Natural killer cell (primary cell): ENCODE results near the gene TCF7L1. TPM values are rescaled to one million over a fixed set of nuclear protein-coding genes. Genes with fewer than 3 reads are reported as not detected.

Experiments
- ATAC-seq, 3 donors: fragments of 150-1000 bp in 2 of 3; fragments of 200-7000 bp in 1 of 3; cut with Tn5 transposase; 1 replicate in 1 of 3; 2 replicates in 2 of 3; pipeline ENCODE4 v1.10.0; 2021; ENCODE audit warnings: mild to moderate bottlenecking in 2 of 3, moderate library complexity in 2 of 3
- DNase-seq, 2 donors: peaks; one replicate each; pipeline versions ENCODE4 v3.0.0 to v3.0.0-alpha.2; 2013 to 2021; ENCODE audit warnings: mixed read lengths in 1 of 2
- H3K27ac ChIP-seq: one replicate; pipeline ENCODE4 v1.5.1; 2013; ENCODE audit warnings: mild to moderate bottlenecking, low read length
- H3K27me3 ChIP-seq: one replicate; pipeline ENCODE4 v1.6.1; 2013; ENCODE audit warnings: low read length; ENCODE audit not compliant: control insufficient read depth, insufficient read depth
- H3K36me3 ChIP-seq: one replicate; pipeline ENCODE4 v1.6.1; 2013; ENCODE audit warnings: low read length; ENCODE audit not compliant: control insufficient read depth, insufficient read depth
- H3K4me1 ChIP-seq: one replicate; pipeline ENCODE4 v1.6.1; 2013; ENCODE audit warnings: low read length; ENCODE audit not compliant: control insufficient read depth, insufficient read depth
- H3K4me3 ChIP-seq: one replicate; pipeline ENCODE4 v1.5.1; 2013; ENCODE audit warnings: low read length
- H3K9me3 ChIP-seq: one replicate; pipeline ENCODE4 v1.6.1; 2013; ENCODE audit warnings: low read length; ENCODE audit not compliant: control insufficient read depth, insufficient read depth
- H3K27ac Mint-ChIP-seq, 2 donors: one replicate each; pipeline ENCODE4 v1.8.0; 2022; ENCODE audit warnings: mild to moderate bottlenecking in 2 of 2, mixed read lengths in 2 of 2, moderate library complexity in 1 of 2
- H3K27me3 Mint-ChIP-seq, 2 donors: one replicate each; pipeline ENCODE4 v1.8.0; 2022; ENCODE audit warnings: low read depth in 2 of 2, mixed read lengths in 2 of 2
- H3K36me3 Mint-ChIP-seq: one replicate; pipeline ENCODE4 v1.8.0; 2022; ENCODE audit warnings: mixed read lengths
- H3K4me1 Mint-ChIP-seq, 2 donors: one replicate each; pipeline ENCODE4 v1.8.0; 2022; ENCODE audit warnings: mixed read lengths in 2 of 2
- H3K4me3 Mint-ChIP-seq: one replicate; pipeline ENCODE4 v1.8.0; 2022; ENCODE audit warnings: mild to moderate bottlenecking, moderate library complexity, mixed read lengths
- H3K9me3 Mint-ChIP-seq, 2 donors: one replicate each; pipeline ENCODE4 v1.8.0; 2022; ENCODE audit warnings: mixed read lengths in 2 of 2
- WGBS: methylation state at CpG from one replicate; pipeline ENCODE4 v1.1.7; 2013; ENCODE audit warnings: missing lambda C conversion rate; ENCODE audit not compliant: insufficient coverage; 5-methylcytosine and 5-hydroxymethylcytosine counted together
- intact Hi-C: fragments of 100-400 bp; cut with micrococcal nuclease; formaldehyde crosslinking; loops from one replicate; pipeline ENCODE4 v1.14.2; 2022
- total RNA-seq, 4 donors: library from RNA; stranded (reverse); fragments of 120-200 nt in 1 of 4; gene quantifications; one replicate each; pipeline versions ENCODE4 v1.2.3 to v1.2.4, GENCODE V29; 2013 to 2022
- TF ChIP-seq, protein P1 (sequence below): fragments of 200-600 bp; IDR thresholded peaks from one replicate; pipeline ENCODE4 v1.8.0; 2022; ENCODE audit warnings: antibody characterized with exemption

Gene TCF7L1
- total RNA-seq, 3 donors from 2014 or later (not counting 1 experiment from before 2014, with no cell fraction given) = not detected

DNA sequence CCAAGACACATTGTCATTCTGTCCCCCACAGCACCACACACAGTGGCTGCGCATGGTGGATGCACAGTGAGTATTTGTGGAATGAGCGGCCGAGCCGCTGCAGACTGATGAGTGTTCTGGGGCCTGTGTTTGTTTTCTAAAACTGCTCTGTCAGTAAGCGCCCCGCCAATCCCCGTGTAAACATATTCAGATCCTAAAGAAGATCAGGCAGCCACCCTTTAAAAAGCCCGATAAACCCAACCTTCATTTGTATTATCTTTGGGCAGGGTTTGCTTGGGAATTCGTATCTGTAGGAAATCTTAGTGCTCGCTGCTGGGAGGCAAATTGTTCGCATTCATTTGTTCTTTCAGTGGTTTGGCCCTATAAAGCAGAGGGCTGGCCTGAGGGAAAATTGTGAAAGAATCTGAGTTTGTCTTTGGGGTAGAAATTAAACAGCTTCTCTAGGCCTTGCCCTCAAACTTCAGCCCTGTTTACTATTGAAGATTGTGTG is 126.0 kb downstream of the TCF7L1 start:
- Histone ChIP-seq H3K9me3 (no peaks in the 10 kb centered on the region), H3K4me1 (no peaks in the 10 kb centered on the region), H3K36me3 (no peaks in the 10 kb centered on the region), H3K4me3 (no peak overlapping the region), H3K27me3 (no peaks in the 10 kb centered on the region), H3K27ac (no peak overlapping the region)
- Mint-ChIP-seq H3K4me1 (no peaks in the 10 kb centered on the region), H3K9me3 (no peaks in the 10 kb centered on the region), H3K4me3 (no peak overlapping the region), H3K36me3 (no peaks in the 10 kb centered on the region), H3K27me3 (peaks cover 12 to 14% of the 10 kb centered on the region in 2 donors), H3K27ac (no peak overlapping the region)
- WGBS = 98% methylated on average over 11 of the region's 11 CpGs
- intact Hi-C loops = no loop called here
- no peak for DNase-seq
- TF ChIP-seq, protein P1, sequence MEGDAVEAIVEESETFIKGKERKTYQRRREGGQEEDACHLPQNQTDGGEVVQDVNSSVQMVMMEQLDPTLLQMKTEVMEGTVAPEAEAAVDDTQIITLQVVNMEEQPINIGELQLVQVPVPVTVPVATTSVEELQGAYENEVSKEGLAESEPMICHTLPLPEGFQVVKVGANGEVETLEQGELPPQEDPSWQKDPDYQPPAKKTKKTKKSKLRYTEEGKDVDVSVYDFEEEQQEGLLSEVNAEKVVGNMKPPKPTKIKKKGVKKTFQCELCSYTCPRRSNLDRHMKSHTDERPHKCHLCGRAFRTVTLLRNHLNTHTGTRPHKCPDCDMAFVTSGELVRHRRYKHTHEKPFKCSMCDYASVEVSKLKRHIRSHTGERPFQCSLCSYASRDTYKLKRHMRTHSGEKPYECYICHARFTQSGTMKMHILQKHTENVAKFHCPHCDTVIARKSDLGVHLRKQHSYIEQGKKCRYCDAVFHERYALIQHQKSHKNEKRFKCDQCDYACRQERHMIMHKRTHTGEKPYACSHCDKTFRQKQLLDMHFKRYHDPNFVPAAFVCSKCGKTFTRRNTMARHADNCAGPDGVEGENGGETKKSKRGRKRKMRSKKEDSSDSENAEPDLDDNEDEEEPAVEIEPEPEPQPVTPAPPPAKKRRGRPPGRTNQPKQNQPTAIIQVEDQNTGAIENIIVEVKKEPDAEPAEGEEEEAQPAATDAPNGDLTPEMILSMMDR = no peak
- no peak for ATAC-seq

DNA sequence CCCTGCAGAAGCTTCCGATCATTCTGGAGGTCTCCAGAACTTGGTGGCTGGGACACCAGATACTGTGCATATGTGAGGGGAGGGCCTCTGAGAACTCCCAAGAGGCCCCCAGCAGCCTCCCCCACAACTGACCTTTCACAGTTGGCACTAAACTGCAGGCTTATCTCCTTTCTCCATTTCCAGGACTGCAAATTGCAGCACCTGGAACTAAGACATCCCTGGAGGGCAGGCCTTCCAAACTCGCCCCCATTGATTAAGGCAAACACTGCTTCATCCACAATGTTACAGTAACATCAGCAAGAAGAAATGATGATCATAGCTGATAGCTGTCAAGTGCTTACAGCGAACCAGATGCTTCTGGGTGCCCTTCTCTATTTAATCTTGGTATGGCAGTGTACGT is 126.7 kb downstream of the TCF7L1 start:
- no peak for DNase-seq
- no peaks in the 10 kb centered on the region for H3K27me3 ChIP-seq
- WGBS = 81% methylated on average over 4 of the region's 4 CpGs
- intact Hi-C loops = no loop called here
- H3K27ac ChIP-seq = no peak overlapping the region
- H3K4me1 Mint-ChIP-seq = no peaks in the 10 kb centered on the region
- no peak overlapping the region for H3K4me3 Mint-ChIP-seq
- TF ChIP-seq, protein P1 = no peak
- H3K9me3 Mint-ChIP-seq = no peaks in the 10 kb centered on the region
- H3K4me1 ChIP-seq = no peaks in the 10 kb centered on the region
- ATAC-seq = no peak
- no peaks in the 10 kb centered on the region for H3K36me3 ChIP-seq
- no peak overlapping the region for H3K27ac Mint-ChIP-seq
- no peaks in the 10 kb centered on the region for H3K36me3 Mint-ChIP-seq
- H3K9me3 ChIP-seq = no peaks in the 10 kb centered on the region
- H3K27me3 Mint-ChIP-seq = peaks cover 15% of the 10 kb centered on the region in 2 donors
- no peak overlapping the region for H3K4me3 ChIP-seq

DNA sequence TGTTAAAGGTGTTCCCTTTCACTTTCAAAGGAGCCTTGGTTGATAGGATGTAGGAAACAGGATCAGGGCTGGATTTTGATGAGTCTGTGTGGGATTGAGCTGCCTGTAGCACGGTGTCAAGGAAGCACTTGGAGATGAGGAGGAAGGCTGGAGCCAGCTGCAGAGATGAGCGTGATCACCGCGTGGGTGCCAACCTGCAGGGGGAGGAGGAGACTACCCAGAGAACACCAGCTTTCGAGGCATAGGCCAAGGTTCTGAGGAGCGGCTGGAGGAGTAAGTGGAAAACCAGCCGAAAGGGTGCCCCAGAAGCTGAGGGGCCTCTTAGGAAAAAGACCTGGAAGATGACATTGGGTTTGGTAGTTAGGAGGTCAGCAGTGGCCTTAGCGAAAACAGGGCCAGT is 130.4 kb downstream of the TCF7L1 start:
- no peak overlapping the region for H3K27ac ChIP-seq
- H3K4me3 ChIP-seq = no peak overlapping the region
- H3K4me1 ChIP-seq = no peaks in the 10 kb centered on the region
- DNase-seq (no peak), ATAC-seq (no peak)
- H3K9me3 Mint-ChIP-seq = no peaks in the 10 kb centered on the region
- 87% methylated on average over 8 of the region's 8 CpGs for WGBS
- no peaks in the 10 kb centered on the region for H3K36me3 Mint-ChIP-seq
- H3K36me3 ChIP-seq = no peaks in the 10 kb centered on the region
- no peaks in the 10 kb centered on the region for H3K4me1 Mint-ChIP-seq
- H3K27ac Mint-ChIP-seq = no peak overlapping the region
- no peak overlapping the region for H3K4me3 Mint-ChIP-seq
- intact Hi-C loops = no loop called here
- H3K27me3 ChIP-seq = no peaks in the 10 kb centered on the region
- TF ChIP-seq, protein P1 = no peak
- no peaks in the 10 kb centered on the region for H3K9me3 ChIP-seq
- peaks cover 17 to 19% of the 10 kb centered on the region in 2 donors for H3K27me3 Mint-ChIP-seq

DNA sequence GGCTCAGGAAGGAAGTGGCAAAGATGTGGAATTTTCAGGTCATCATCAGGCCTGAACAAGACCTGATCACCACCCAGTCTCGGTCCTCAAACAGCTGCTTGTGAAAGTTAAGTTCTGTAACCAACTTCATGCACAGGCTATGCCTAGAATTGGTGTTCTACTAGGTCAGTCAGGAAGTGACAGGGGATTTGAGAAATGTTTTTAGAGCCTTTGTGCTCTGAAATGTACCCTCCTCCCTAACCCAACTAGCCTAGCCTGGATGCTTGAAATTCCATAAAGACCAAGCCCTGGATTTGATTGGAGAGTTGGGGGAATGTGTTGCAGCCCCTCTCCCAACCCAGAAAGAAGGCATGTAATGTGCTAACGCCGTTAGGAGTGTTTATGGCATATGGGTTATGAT is 131.3 kb downstream of the TCF7L1 start:
- Mint-ChIP-seq H3K36me3 (no peaks in the 10 kb centered on the region), H3K4me1 (no peaks in the 10 kb centered on the region), H3K4me3 (no peak overlapping the region), H3K27me3 (peaks cover 17 to 19% of the 10 kb centered on the region in 2 donors), H3K9me3 (no peaks in the 10 kb centered on the region), H3K27ac (no peak overlapping the region)
- Histone ChIP-seq H3K9me3 (no peaks in the 10 kb centered on the region), H3K27ac (no peak overlapping the region), H3K36me3 (no peaks in the 10 kb centered on the region), H3K4me1 (no peaks in the 10 kb centered on the region), H3K4me3 (no peak overlapping the region), H3K27me3 (no peaks in the 10 kb centered on the region)
- TF ChIP-seq, protein P1 = no peak
- ATAC-seq (no peak), DNase-seq (no peak)
- 90% methylated on average over 3 of the region's 3 CpGs for WGBS
- intact Hi-C loops = no loop called here
